Measurements from ENCODE around the gene B4GAT1.

Gene B4GAT1

GRCh38 chr11:66337103-66337899, 10.1 kb downstream of the B4GAT1 start:
- Histone ChIP-seq H3K4me1 (ENCODE audit: insufficient read depth, low read length, poor library complexity, severe bottlenecking) (peaks cover 8% of the 10 kb centered on the region), H3K27me3 (ENCODE audit: insufficient read depth, low read length, poor library complexity, severe bottlenecking) (no peaks in the 10 kb centered on the region), H3K9me2 (replicated peaks; ENCODE audit: low read depth, low read length) (no peaks in the 10 kb centered on the region), H3K79me2 (ENCODE audit: insufficient read depth, low read length) (no peaks in the 10 kb centered on the region), H3K36me3 (ENCODE audit: insufficient read depth, low read length) (peaks cover 15% of the 10 kb centered on the region; the same call in 1 of the 2 replicates), H3K9me3 (ENCODE audit: insufficient read depth, low read depth, low read length) (no peaks in the 10 kb centered on the region), H4K20me1 (ENCODE audit: insufficient read depth, low read length, poor library complexity, severe bottlenecking) (no peaks in the 10 kb centered on the region), H2AFZ (ENCODE audit: low read length) (no peak overlapping the region), H3K9ac (ENCODE audit: low read depth, low read length, poor library complexity, severe bottlenecking) (peak overlapping the region; percentile 43), H3F3A (ENCODE audit: low read depth) (no peaks in the 10 kb centered on the region), H3K4me3 (ENCODE audit: low read length, poor library complexity, severe bottlenecking) (no peak overlapping the region), H3K4me2 (ENCODE audit: low read depth, low read length, poor library complexity, severe bottlenecking) (peak overlapping the region; percentile 54)
- TF ChIP-seq CTCF (conservative IDR thresholded peaks at IDR 0.05; ENCODE audit: low read length) (no peak), EZH2phosphoT487 (IDR thresholded peaks at IDR 0.05; ENCODE audit: borderline replicate concordance) (no peak)

GRCh38 chr11:66336234-66337102, 11.0 kb downstream of the B4GAT1 start, which contains the start of gene RIN1:
RIN1 (minus strand) TSS chr11:66336434; CDS start chr11:66336402, 32 bp downstream.
- H3K9me2 ChIP-seq (replicated peaks; ENCODE audit: low read depth, low read length): no peaks in the 10 kb centered on the region
- H2AFZ ChIP-seq (ENCODE audit: low read length): no peak within 1 kb of the TSS
- H4K20me1 ChIP-seq (ENCODE audit: insufficient read depth, low read length, poor library complexity, severe bottlenecking): no peaks in the 10 kb centered on the region
- peak within 1 kb of the TSS; percentile 35 for H3K4me3 ChIP-seq (ENCODE audit: low read length, poor library complexity, severe bottlenecking)
- H3K4me1 ChIP-seq (ENCODE audit: insufficient read depth, low read length, poor library complexity, severe bottlenecking): peaks cover 8% of the 10 kb centered on the region
- peaks cover 15% of the 10 kb centered on the region; the same call in 1 of the 2 replicates for H3K36me3 ChIP-seq (ENCODE audit: insufficient read depth, low read length)
- no peaks in the 10 kb centered on the region for H3K9me3 ChIP-seq (ENCODE audit: insufficient read depth, low read depth, low read length)
- H3K79me2 ChIP-seq (ENCODE audit: insufficient read depth, low read length): no peaks in the 10 kb centered on the region
- peak; percentile 40 for TF ChIP-seq CTCF (conservative IDR thresholded peaks at IDR 0.05; ENCODE audit: low read length)
- no peak for TF ChIP-seq EZH2phosphoT487 (IDR thresholded peaks at IDR 0.05; ENCODE audit: borderline replicate concordance)
- no peaks in the 10 kb centered on the region for H3F3A ChIP-seq (ENCODE audit: low read depth)
- peak within 1 kb of the TSS; percentile 54 for H3K4me2 ChIP-seq (ENCODE audit: low read depth, low read length, poor library complexity, severe bottlenecking)
- peak within 1 kb of the TSS; percentile 43 for H3K9ac ChIP-seq (ENCODE audit: low read depth, low read length, poor library complexity, severe bottlenecking)
- no peaks in the 10 kb centered on the region for H3K27me3 ChIP-seq (ENCODE audit: insufficient read depth, low read length, poor library complexity, severe bottlenecking)

GRCh38 chr11:66335531-66336233, 11.7 kb downstream of the B4GAT1 start:
- no peak overlapping the region for H3K9ac ChIP-seq (ENCODE audit: low read depth, low read length, poor library complexity, severe bottlenecking)
- TF ChIP-seq EZH2phosphoT487 (IDR thresholded peaks at IDR 0.05; ENCODE audit: borderline replicate concordance) (no peak), CTCF (conservative IDR thresholded peaks at IDR 0.05; ENCODE audit: low read length) (no peak)
- H3K9me3 ChIP-seq (ENCODE audit: insufficient read depth, low read depth, low read length): no peaks in the 10 kb centered on the region
- no peaks in the 10 kb centered on the region for H3F3A ChIP-seq (ENCODE audit: low read depth)
- no peaks in the 10 kb centered on the region for H3K79me2 ChIP-seq (ENCODE audit: insufficient read depth, low read length)
- H3K36me3 ChIP-seq (ENCODE audit: insufficient read depth, low read length): peaks cover 15% of the 10 kb centered on the region; the same call in 1 of the 2 replicates
- H3K4me3 ChIP-seq (ENCODE audit: low read length, poor library complexity, severe bottlenecking): no peak overlapping the region
- H3K4me1 ChIP-seq (ENCODE audit: insufficient read depth, low read length, poor library complexity, severe bottlenecking): peaks cover 8% of the 10 kb centered on the region
- H2AFZ ChIP-seq (ENCODE audit: low read length): no peak overlapping the region
- no peak overlapping the region for H3K4me2 ChIP-seq (ENCODE audit: low read depth, low read length, poor library complexity, severe bottlenecking)
- no peaks in the 10 kb centered on the region for H4K20me1 ChIP-seq (ENCODE audit: insufficient read depth, low read length, poor library complexity, severe bottlenecking)
- no peaks in the 10 kb centered on the region for H3K27me3 ChIP-seq (ENCODE audit: insufficient read depth, low read length, poor library complexity, severe bottlenecking)
- H3K9me2 ChIP-seq (replicated peaks; ENCODE audit: low read depth, low read length): no peaks in the 10 kb centered on the region
